Measurements from ENCODE around the gene DNAJC30.
"Not testable (repeated sequence)": the region's sequence is repeated elsewhere in the genome, so short reads cannot be mapped to it uniquely, and the experiment has no call there.

The DNAJC30 gene

DNA sequence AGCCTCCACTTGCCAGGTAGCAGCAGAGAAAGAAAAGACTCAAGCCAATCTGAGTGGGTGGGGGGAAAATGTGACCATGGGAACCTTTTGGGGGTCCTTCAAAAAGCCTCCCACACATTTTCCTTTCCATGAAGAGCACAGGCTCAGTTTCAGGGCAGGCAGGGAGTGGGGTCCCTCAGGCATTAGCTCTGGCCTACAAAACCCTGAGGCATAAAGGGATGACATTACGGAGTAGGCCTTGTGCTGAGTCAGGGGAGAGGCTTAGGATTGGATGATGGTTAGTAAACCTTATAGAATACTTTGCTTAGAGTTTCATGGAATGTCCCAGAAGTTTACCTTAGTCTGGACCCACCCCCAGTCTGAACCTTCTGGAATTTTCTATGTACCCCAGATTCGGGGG is 3.5 kb downstream of the DNAJC30 start:
- H3K4me2 ChIP-seq (ENCODE audit: low read length): no peak overlapping the region

GRCh38 chr7:73678862-73679261 is 4.4 kb downstream of the DNAJC30 start:
- Histone ChIP-seq H3K27me3 (ENCODE audit: control insufficient read depth, low read length) (no peaks in the 10 kb centered on the region), H3K4me2 (ENCODE audit: low read length) (no peak overlapping the region), H3K27ac (ENCODE audit: low read depth, low read length) (no peak overlapping the region), H3K36me3 (ENCODE audit: control insufficient read depth, low read length) (peaks cover 32% of the 10 kb centered on the region), H3K4me3 (ENCODE audit: low read length) (no peak overlapping the region), H3K9me2 (replicated peaks; ENCODE audit: control insufficient read depth, low read length) (no peaks in the 10 kb centered on the region), H4K20me1 (ENCODE audit: control insufficient read depth, insufficient read depth, low read depth, low read length) (0 out of 2 replicates have a peak, but pooled peaks cover 3% of the 10 kb centered on the region), H3K9me3 (ENCODE audit: control insufficient read depth, insufficient read depth, low read length) (no peaks in the 10 kb centered on the region), H3K4me1 (ENCODE audit: control insufficient read depth, low read length) (peaks cover 17% of the 10 kb centered on the region), H3F3A (ENCODE audit: control insufficient read depth, insufficient read depth) (peaks cover 11% of the 10 kb centered on the region), H3K79me2 (ENCODE audit: control insufficient read depth, low read length) (peaks cover 56% of the 10 kb centered on the region)
- TF ChIP-seq EZH2phosphoT487 (IDR thresholded peaks at IDR 0.05; ENCODE audit: borderline replicate concordance, low read length) (no peak), CTCF (IDR thresholded peaks at IDR 0.05; ENCODE audit: low read depth, low read length, poor library complexity, severe bottlenecking) (no peak)

More for the DNA sequence above, 3.5 kb downstream of the DNAJC30 start:
- TF ChIP-seq EZH2phosphoT487 (IDR thresholded peaks at IDR 0.05; ENCODE audit: borderline replicate concordance, low read length) (no peak), CTCF (IDR thresholded peaks at IDR 0.05; ENCODE audit: low read depth, low read length, poor library complexity, severe bottlenecking) (no peak)
- no peaks in the 10 kb centered on the region for H3K27me3 ChIP-seq (ENCODE audit: control insufficient read depth, low read length)
- H4K20me1 ChIP-seq (ENCODE audit: control insufficient read depth, insufficient read depth, low read depth, low read length): 0 out of 2 replicates have a peak, but pooled peaks cover 3% of the 10 kb centered on the region
- peaks cover 11% of the 10 kb centered on the region for H3F3A ChIP-seq (ENCODE audit: control insufficient read depth, insufficient read depth)
- H3K27ac ChIP-seq (ENCODE audit: low read depth, low read length): no peak overlapping the region
- H3K4me1 ChIP-seq (ENCODE audit: control insufficient read depth, low read length): peaks cover 23% of the 10 kb centered on the region
- H3K79me2 ChIP-seq (ENCODE audit: control insufficient read depth, low read length): peaks cover 64% of the 10 kb centered on the region
- no peak overlapping the region for H3K4me3 ChIP-seq (ENCODE audit: low read length)
- peaks cover 33% of the 10 kb centered on the region for H3K36me3 ChIP-seq (ENCODE audit: control insufficient read depth, low read length)
- no peaks in the 10 kb centered on the region for H3K9me3 ChIP-seq (ENCODE audit: control insufficient read depth, insufficient read depth, low read length)
- no peaks in the 10 kb centered on the region for H3K9me2 ChIP-seq (replicated peaks; ENCODE audit: control insufficient read depth, low read length)

DNA sequence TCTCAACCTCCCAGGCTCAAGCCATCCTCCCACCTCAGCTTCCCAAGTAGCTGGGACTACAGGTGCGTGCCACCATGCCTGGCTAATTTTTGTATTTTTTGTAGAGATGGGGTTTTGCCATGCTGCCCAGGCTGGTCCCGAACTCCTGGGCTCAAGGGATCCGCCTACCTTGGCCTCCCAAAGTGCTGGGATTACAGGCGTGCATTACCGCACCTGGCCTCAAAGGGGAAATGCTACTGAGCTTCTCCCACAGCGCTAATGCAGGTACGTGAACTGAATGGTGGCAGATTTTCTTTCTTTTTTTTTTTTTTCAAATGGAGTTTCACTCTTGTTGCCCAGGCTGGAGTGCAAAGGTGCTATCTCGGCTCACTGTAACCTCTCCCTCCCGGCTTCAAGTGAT is 7.2 kb downstream of the DNAJC30 start:
- not testable (repeated sequence) for H3K9me2 ChIP-seq (replicated peaks; ENCODE audit: control insufficient read depth, low read length); H3K27ac ChIP-seq (ENCODE audit: low read depth, low read length); H3K9me3 ChIP-seq (ENCODE audit: control insufficient read depth, insufficient read depth, low read length); H4K20me1 ChIP-seq (ENCODE audit: control insufficient read depth, insufficient read depth, low read depth, low read length); H3K4me3 ChIP-seq (ENCODE audit: low read length); H3K4me1 ChIP-seq (ENCODE audit: control insufficient read depth, low read length); H3K4me2 ChIP-seq (ENCODE audit: low read length); H3K27me3 ChIP-seq (ENCODE audit: control insufficient read depth, low read length)
- H3K36me3 ChIP-seq (ENCODE audit: control insufficient read depth, low read length): peaks cover 26% of the 10 kb centered on the region
- H3K79me2 ChIP-seq (ENCODE audit: control insufficient read depth, low read length): peaks cover 29% of the 10 kb centered on the region
- peaks cover 11% of the 10 kb centered on the region for H3F3A ChIP-seq (ENCODE audit: control insufficient read depth, insufficient read depth)

DNA sequence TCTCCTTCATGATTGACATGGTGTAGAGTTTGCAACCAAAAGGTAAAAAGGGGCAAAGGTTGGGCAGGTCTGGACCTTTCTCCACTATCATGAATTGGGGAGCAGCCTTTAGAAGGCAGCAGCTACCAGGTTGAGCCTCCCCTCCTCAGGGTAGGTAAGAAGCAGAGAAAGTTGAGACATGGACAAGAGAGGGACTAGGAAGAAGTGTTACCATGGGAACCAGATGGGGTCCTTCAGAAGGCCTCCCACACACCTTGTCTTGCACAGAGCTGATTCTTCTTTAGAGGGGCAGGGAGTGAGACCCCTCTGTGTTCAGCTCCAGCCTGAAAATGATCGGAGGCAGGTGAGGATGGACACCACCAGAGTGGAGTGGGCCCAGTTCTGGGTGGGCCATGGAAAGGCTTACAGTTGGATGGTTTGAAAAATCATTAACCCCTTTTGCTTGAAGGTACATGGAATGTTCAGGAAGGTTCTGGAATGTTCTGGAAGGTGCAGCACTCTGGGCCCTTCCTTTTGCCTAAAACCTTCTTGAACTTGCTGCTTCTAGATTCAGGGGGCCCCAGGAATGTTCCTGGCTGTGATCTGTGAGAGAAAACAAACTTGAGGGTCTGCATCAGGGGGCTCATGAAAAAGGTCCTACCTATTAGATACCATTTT is 8.7 kb downstream of the DNAJC30 start:
- peaks cover 6% of the 10 kb centered on the region; the same call in 1 of the 2 replicates for H4K20me1 ChIP-seq (ENCODE audit: control insufficient read depth, insufficient read depth, low read depth, low read length)

More for the DNA sequence above, 8.7 kb downstream of the DNAJC30 start:
- H3K79me2 ChIP-seq (ENCODE audit: control insufficient read depth, low read length): peaks cover 14% of the 10 kb centered on the region
- no peak overlapping the region for H3K4me2 ChIP-seq (ENCODE audit: low read length)
- H3F3A ChIP-seq (ENCODE audit: control insufficient read depth, insufficient read depth): peaks cover 11% of the 10 kb centered on the region
- no peaks in the 10 kb centered on the region for H3K27me3 ChIP-seq (ENCODE audit: control insufficient read depth, low read length)
- H3K27ac ChIP-seq (ENCODE audit: low read depth, low read length): no peak overlapping the region
- no peak for TF ChIP-seq EZH2phosphoT487 (IDR thresholded peaks at IDR 0.05; ENCODE audit: borderline replicate concordance, low read length)
- no peak for TF ChIP-seq CTCF (IDR thresholded peaks at IDR 0.05; ENCODE audit: low read depth, low read length, poor library complexity, severe bottlenecking)
- H3K9me3 ChIP-seq (ENCODE audit: control insufficient read depth, insufficient read depth, low read length): no peaks in the 10 kb centered on the region
- H3K4me3 ChIP-seq (ENCODE audit: low read length): no peak overlapping the region
- H3K9me2 ChIP-seq (replicated peaks; ENCODE audit: control insufficient read depth, low read length): no peaks in the 10 kb centered on the region
- no peaks in the 10 kb centered on the region for H3K4me1 ChIP-seq (ENCODE audit: control insufficient read depth, low read length)
- H3K36me3 ChIP-seq (ENCODE audit: control insufficient read depth, low read length): peaks cover 15% of the 10 kb centered on the region

All from DOHH2 (cell line).